ENCODE data around the gene BRD9. TPM values are rescaled to one million over a fixed set of nuclear protein-coding genes. Genes with fewer than 3 reads are reported as not detected.
"Not testable (repeated sequence)": the region's sequence is repeated elsewhere in the genome, so short reads cannot be mapped to it uniquely, and the experiment has no call there.

The BRD9 gene
- 104 TPM for total RNA-seq (ENCODE audit: unreplicated experiment)
- long read RNA-seq, transcript BRD9-202 (16 exons, 2,156 nt): major isoform, 9 of 45 reads
- long read RNA-seq, partial matches to known transcripts: 22 of 45 reads
- long read RNA-seq, other reads (novel, unspliced or antisense): 14 of 45 reads

- Mint-ChIP-seq H3K9me3 (ENCODE audit: unreplicated experiment) (peaks cover 5% of the 10 kb centered on the region), H3K4me3 (ENCODE audit: unreplicated experiment) (peak within 1 kb of the TSS; percentile 88), H3K27ac (ENCODE audit: unreplicated experiment) (peak within 1 kb of the TSS; percentile 71), H3K36me3 (ENCODE audit: unreplicated experiment) (peaks cover under 1% of the 10 kb centered on the region), H3K27me3 (ENCODE audit: unreplicated experiment) (no peaks in the 10 kb centered on the region), H3K4me1 (ENCODE audit: low read depth, unreplicated experiment) (peaks cover 5% of the 10 kb centered on the region)
- peak; percentile 89 for DNase-seq
- no peak for TF ChIP-seq CTCF (IDR thresholded peaks at IDR 0.05; ENCODE audit: partially characterized antibody, unreplicated experiment)
Measured at GRCh38 chr5:892394-893136, at the start of gene BRD9, which contains the start of gene TRIP13. TSS of gene BRD9 (minus strand) at chr5:892801. CDS start at chr5:892657, 144 bp downstream. TSS of gene TRIP13 (plus strand) at chr5:892884. CDS start at chr5:892999, 115 bp downstream.

- not testable (repeated sequence) for H3K4me3 Mint-ChIP-seq (ENCODE audit: unreplicated experiment); H3K27me3 Mint-ChIP-seq (ENCODE audit: unreplicated experiment); DNase-seq; H3K27ac Mint-ChIP-seq (ENCODE audit: unreplicated experiment); H3K36me3 Mint-ChIP-seq (ENCODE audit: unreplicated experiment)
- peaks cover 15% of the 10 kb centered on the region for H3K9me3 Mint-ChIP-seq (ENCODE audit: unreplicated experiment)
- H3K4me1 Mint-ChIP-seq (ENCODE audit: low read depth, unreplicated experiment): peaks cover 11% of the 10 kb centered on the region
Measured at GRCh38 chr5:940741-941140, 48.1 kb upstream of the BRD9 start.

- peaks cover 5% of the 10 kb centered on the region for H3K36me3 Mint-ChIP-seq (ENCODE audit: unreplicated experiment)
- TF ChIP-seq CTCF (IDR thresholded peaks at IDR 0.05; ENCODE audit: partially characterized antibody, unreplicated experiment): no peak
- no peak overlapping the region for H3K27ac Mint-ChIP-seq (ENCODE audit: unreplicated experiment)
- H3K9me3 Mint-ChIP-seq (ENCODE audit: unreplicated experiment): peaks cover 9% of the 10 kb centered on the region
- H3K4me3 Mint-ChIP-seq (ENCODE audit: unreplicated experiment): no peak overlapping the region
- peaks cover 11% of the 10 kb centered on the region for H3K4me1 Mint-ChIP-seq (ENCODE audit: low read depth, unreplicated experiment)
- H3K27me3 Mint-ChIP-seq (ENCODE audit: unreplicated experiment): peaks cover 4% of the 10 kb centered on the region
- no peak for DNase-seq
Measured at GRCh38 chr5:939368-939767, 46.8 kb upstream of the BRD9 start.

GRCh38 chr5:937151-937924 lies 44.7 kb upstream of the BRD9 start:
- Mint-ChIP-seq H3K27me3 (ENCODE audit: unreplicated experiment) (no peaks in the 10 kb centered on the region), H3K9me3 (ENCODE audit: unreplicated experiment) (peaks cover 5% of the 10 kb centered on the region)

More at GRCh38 chr5:937151-937924, 44.7 kb upstream of the BRD9 start:
- Mint-ChIP-seq H3K4me3 (ENCODE audit: unreplicated experiment) (no peak overlapping the region), H3K36me3 (ENCODE audit: unreplicated experiment) (peaks cover 10% of the 10 kb centered on the region), H3K27ac (ENCODE audit: unreplicated experiment) (no peak overlapping the region), H3K4me1 (ENCODE audit: low read depth, unreplicated experiment) (peaks cover 2% of the 10 kb centered on the region)
- no peak for TF ChIP-seq CTCF (IDR thresholded peaks at IDR 0.05; ENCODE audit: partially characterized antibody, unreplicated experiment)
- DNase-seq: no peak
